Activated CD4-positive, alpha-beta T cell treated with anti-CD3 and anti-CD28 coated beads, Interleukin-2, amount 50 U/mL, for 4 hours (primary cell): ENCODE measurements around the gene STING1.

ENCODE experiments used
- DNase-seq, 2 experiments: peaks; one replicate each; pipeline ENCODE4 v3.0.0-alpha.2; 2020

The STING1 gene

GRCh38 chr5:139431706-139432105 lies 50.9 kb downstream of the STING1 start:
- no peak for DNase-seq

GRCh38 chr5:139430015-139430414 lies 52.5 kb downstream of the STING1 start:
- no peak for DNase-seq

GRCh38 chr5:139426203-139426885 lies 56.2 kb downstream of the STING1 start:
- no peak for DNase-seq
